ENCODE results near the gene CCBE1.

Gene CCBE1

GRCh38 chr18:59570101-59570775 is 127.0 kb downstream of the CCBE1 start:
- no peak for DNase-seq (ENCODE audit: low spot score)

GRCh38 chr18:59569390-59569791 is 127.8 kb downstream of the CCBE1 start:
- no peak for DNase-seq (ENCODE audit: low spot score)

GRCh38 chr18:59567431-59567830 is 129.8 kb downstream of the CCBE1 start:
- DNase-seq (ENCODE audit: low spot score), result no peak

GRCh38 chr18:59566533-59566971 is 130.7 kb downstream of the CCBE1 start:
- no peak for DNase-seq (ENCODE audit: low spot score)

- DNase-seq (ENCODE audit: low spot score), result no peak
These were observed 131.3 kb downstream of the CCBE1 start for GRCh38 chr18:59565957-59566356.

- no peak for DNase-seq (ENCODE audit: low spot score)
These were observed 132.7 kb downstream of the CCBE1 start for GRCh38 chr18:59564561-59564960.

GRCh38 chr18:59563176-59563785 is 133.9 kb downstream of the CCBE1 start:
- DNase-seq (ENCODE audit: low spot score), result no peak

- DNase-seq (ENCODE audit: low spot score), result no peak
These were observed 134.5 kb downstream of the CCBE1 start for GRCh38 chr18:59562751-59563150.

GRCh38 chr18:59561612-59562011 is 135.6 kb downstream of the CCBE1 start:
- no peak for DNase-seq (ENCODE audit: low spot score)

GRCh38 chr18:59560556-59560955 is 136.7 kb downstream of the CCBE1 start:
- DNase-seq (ENCODE audit: low spot score), result no peak

- DNase-seq (ENCODE audit: low spot score), result no peak
These were observed 137.7 kb downstream of the CCBE1 start for GRCh38 chr18:59559528-59559927.

GRCh38 chr18:59555995-59556659 is 141.1 kb downstream of the CCBE1 start:
- no peak for DNase-seq (ENCODE audit: low spot score)

GRCh38 chr18:59554796-59555335 is 142.4 kb downstream of the CCBE1 start:
- DNase-seq (ENCODE audit: low spot score), result no peak

- no peak for DNase-seq (ENCODE audit: low spot score)
These were observed 143.9 kb downstream of the CCBE1 start for GRCh38 chr18:59553273-59553870.

GRCh38 chr18:59551902-59552635 is 145.2 kb downstream of the CCBE1 start:
- DNase-seq (ENCODE audit: low spot score), result no peak

- no peak for DNase-seq (ENCODE audit: low spot score)
These were observed 147.1 kb downstream of the CCBE1 start for GRCh38 chr18:59550174-59550516.

- no peak for DNase-seq (ENCODE audit: low spot score)
These were observed 147.6 kb downstream of the CCBE1 start for GRCh38 chr18:59549503-59550173.

- no peak for DNase-seq (ENCODE audit: low spot score)
These were observed 149.5 kb downstream of the CCBE1 start for GRCh38 chr18:59547581-59548182.

- DNase-seq (ENCODE audit: low spot score), result no peak
These were observed 151.0 kb downstream of the CCBE1 start for GRCh38 chr18:59546188-59546587.

GRCh38 chr18:59540780-59541179 is 156.4 kb downstream of the CCBE1 start:
- DNase-seq (ENCODE audit: low spot score), result no peak

- no peak for DNase-seq (ENCODE audit: low spot score)
These were observed 156.9 kb downstream of the CCBE1 start for GRCh38 chr18:59540346-59540745.
